HepG2 (cell line): ENCODE data around the gene IKZF4. TPM values are rescaled to one million over a fixed set of nuclear protein-coding genes. Genes with fewer than 3 reads are reported as not detected.

Source experiments
- HDAC2 ChIP-seq: sonication (generic); formaldehyde crosslinking; IDR thresholded peaks from 2 replicates; pipeline ENCODE4 v1.4.0; 2020; ENCODE audit warnings: missing genetic modification reagents
- HHEX ChIP-seq: IDR thresholded peaks from 2 replicates; pipeline ENCODE4 v1.6.1; 2016; ENCODE audit warnings: control low read depth
- MTF1 ChIP-seq: sonication (generic); formaldehyde crosslinking; IDR thresholded peaks from 2 replicates; pipeline ENCODE4 v1.5.0; 2020; ENCODE audit warnings: missing genetic modification reagents
- MXI1 ChIP-seq: IDR thresholded peaks from 3 replicates; pipeline ENCODE4 v1.6.1; 2012; ENCODE audit warnings: low read depth, low read length, inconsistent platforms, borderline replicate concordance
- NR2C2 ChIP-seq: sonication (generic); formaldehyde crosslinking; IDR thresholded peaks from 2 replicates; pipeline ENCODE4 v1.4.0; 2020; ENCODE audit warnings: missing genetic modification reagents, mild to moderate bottlenecking, moderate library complexity, borderline replicate concordance
- TBL1XR1 ChIP-seq: fragments of 150-350 bp; IDR thresholded peaks from 2 replicates; pipeline ENCODE4 v1.6.1; 2014; ENCODE audit warnings: borderline replicate concordance, low read length; ENCODE audit not compliant: partially characterized antibody
- TCF7 ChIP-seq: sonication (generic); IDR thresholded peaks from 2 replicates; pipeline ENCODE4 v1.6.1; 2016; ENCODE audit warnings: antibody characterized with exemption, low read depth
- TFDP2 ChIP-seq: sonication (generic); formaldehyde crosslinking; IDR thresholded peaks from 2 replicates; pipeline ENCODE4 v1.4.0; 2020; ENCODE audit warnings: missing genetic modification reagents
- THAP9 ChIP-seq: sonication (generic); formaldehyde crosslinking; IDR thresholded peaks from 2 replicates; pipeline ENCODE4; 2020; ENCODE audit warnings: missing genetic modification reagents, mild to moderate bottlenecking, borderline replicate concordance
- ZBTB43 ChIP-seq: sonication (generic); formaldehyde crosslinking; conservative IDR thresholded peaks from 2 replicates; pipeline ENCODE4 v1.4.0; 2020; ENCODE audit warnings: missing genetic modification reagents
- ZBTB8A ChIP-seq: sonication (generic); formaldehyde crosslinking; IDR thresholded peaks from 2 replicates; pipeline ENCODE4 v1.4.0; 2020; ENCODE audit warnings: mild to moderate bottlenecking, low read depth, missing genetic modification reagents, borderline replicate concordance
- ZNF547 ChIP-seq: sonication (generic); formaldehyde crosslinking; IDR thresholded peaks from 2 replicates; pipeline ENCODE4 v1.5.1; 2020; ENCODE audit warnings: mild to moderate bottlenecking, missing genetic modification reagents
- ZNF607 ChIP-seq: sonication (generic); formaldehyde crosslinking; IDR thresholded peaks from 2 replicates; pipeline ENCODE4 v1.5.1; 2020; ENCODE audit warnings: missing genetic modification reagents, mild to moderate bottlenecking, borderline replicate concordance
- polyA plus RNA-seq, 8 experiments: library from polyadenylated mRNA; depleted of rRNA in 3 of 8; stranded (reverse) in 7 of 8; unstranded in 1 of 8; fragments of >200 nt; fragmentation: Illumina TruSeq in 4 of 8; extraction: Trizol in 4 of 8; gene quantifications; 2 replicates each; pipeline versions ENCODE4 v1.2.1 to v1.2.3, GENCODE V29; 2011 to 2016; ENCODE audit warnings: low read depth in 4 of 8, missing spikeins in 1 of 8, mixed read lengths in 1 of 8; ENCODE audit not compliant: insufficient read depth in 1 of 8
- total RNA-seq, 5 experiments: library from RNA; depleted of rRNA; stranded (reverse); fragments of >200 nt; fragmentation: Illumina TruSeq; extraction: Trizol; gene quantifications; 2 replicates each; pipeline ENCODE4 v1.2.3, GENCODE V29; 2016; ENCODE audit warnings: low read depth in 1 of 5
- TF ChIP-seq, protein P1 (sequence below): sonication (generic); formaldehyde crosslinking; IDR thresholded peaks from 2 replicates; pipeline ENCODE4 v1.4.0; 2020; ENCODE audit warnings: mild to moderate bottlenecking, missing genetic modification reagents
- TF ChIP-seq, protein P2 (sequence below): sonication (generic); formaldehyde crosslinking; IDR thresholded peaks from 2 replicates; pipeline ENCODE4 v1.5.1; 2020; ENCODE audit warnings: mild to moderate bottlenecking, missing genetic modification reagents

Gene IKZF4
- total and polyA plus RNA-seq, 2 of the 13 experiments (the other 11 are each of a cell fraction or from before 2014, with no cell fraction given): 0.58 to 2.2 TPM

GRCh38 chr12:56079723-56080555 is 59.1 kb downstream of the IKZF4 start, which contains the start of gene ERBB3 (continued):
- TF ChIP-seq TBL1XR1: no peak
- peak; percentile 89 for TF ChIP-seq ZNF607 (CRISPR knock-in tag)
- TF ChIP-seq HDAC2 (CRISPR knock-in tag): peak; percentile 54; the same call in 1 of the 2 replicates
- TF ChIP-seq TFDP2: no peak
- no peak; the same call in 2 of the 3 replicates for TF ChIP-seq MXI1
- TF ChIP-seq ZBTB43 (CRISPR knock-in tag): peak; percentile 66; the same call in 1 of the 2 replicates
- TF ChIP-seq TCF7: no peak
- no peak for TF ChIP-seq HHEX (CRISPR knock-in tag)
- TF ChIP-seq ZBTB8A: no peak
- TF ChIP-seq NR2C2 (CRISPR knock-in tag): no peak; the same call in 1 of the 2 replicates
- TF ChIP-seq THAP9 (CRISPR knock-in tag): 0 out of 2 replicates have a peak, but pooled peaks have one; percentile 43
- TF ChIP-seq ZNF547: no peak; the same call in 1 of the 2 replicates
- TF ChIP-seq, protein P1, sequence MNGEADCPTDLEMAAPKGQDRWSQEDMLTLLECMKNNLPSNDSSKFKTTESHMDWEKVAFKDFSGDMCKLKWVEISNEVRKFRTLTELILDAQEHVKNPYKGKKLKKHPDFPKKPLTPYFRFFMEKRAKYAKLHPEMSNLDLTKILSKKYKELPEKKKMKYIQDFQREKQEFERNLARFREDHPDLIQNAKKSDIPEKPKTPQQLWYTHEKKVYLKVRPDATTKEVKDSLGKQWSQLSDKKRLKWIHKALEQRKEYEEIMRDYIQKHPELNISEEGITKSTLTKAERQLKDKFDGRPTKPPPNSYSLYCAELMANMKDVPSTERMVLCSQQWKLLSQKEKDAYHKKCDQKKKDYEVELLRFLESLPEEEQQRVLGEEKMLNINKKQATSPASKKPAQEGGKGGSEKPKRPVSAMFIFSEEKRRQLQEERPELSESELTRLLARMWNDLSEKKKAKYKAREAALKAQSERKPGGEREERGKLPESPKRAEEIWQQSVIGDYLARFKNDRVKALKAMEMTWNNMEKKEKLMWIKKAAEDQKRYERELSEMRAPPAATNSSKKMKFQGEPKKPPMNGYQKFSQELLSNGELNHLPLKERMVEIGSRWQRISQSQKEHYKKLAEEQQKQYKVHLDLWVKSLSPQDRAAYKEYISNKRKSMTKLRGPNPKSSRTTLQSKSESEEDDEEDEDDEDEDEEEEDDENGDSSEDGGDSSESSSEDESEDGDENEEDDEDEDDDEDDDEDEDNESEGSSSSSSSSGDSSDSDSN: peak; percentile 85
- TF ChIP-seq, protein P2, sequence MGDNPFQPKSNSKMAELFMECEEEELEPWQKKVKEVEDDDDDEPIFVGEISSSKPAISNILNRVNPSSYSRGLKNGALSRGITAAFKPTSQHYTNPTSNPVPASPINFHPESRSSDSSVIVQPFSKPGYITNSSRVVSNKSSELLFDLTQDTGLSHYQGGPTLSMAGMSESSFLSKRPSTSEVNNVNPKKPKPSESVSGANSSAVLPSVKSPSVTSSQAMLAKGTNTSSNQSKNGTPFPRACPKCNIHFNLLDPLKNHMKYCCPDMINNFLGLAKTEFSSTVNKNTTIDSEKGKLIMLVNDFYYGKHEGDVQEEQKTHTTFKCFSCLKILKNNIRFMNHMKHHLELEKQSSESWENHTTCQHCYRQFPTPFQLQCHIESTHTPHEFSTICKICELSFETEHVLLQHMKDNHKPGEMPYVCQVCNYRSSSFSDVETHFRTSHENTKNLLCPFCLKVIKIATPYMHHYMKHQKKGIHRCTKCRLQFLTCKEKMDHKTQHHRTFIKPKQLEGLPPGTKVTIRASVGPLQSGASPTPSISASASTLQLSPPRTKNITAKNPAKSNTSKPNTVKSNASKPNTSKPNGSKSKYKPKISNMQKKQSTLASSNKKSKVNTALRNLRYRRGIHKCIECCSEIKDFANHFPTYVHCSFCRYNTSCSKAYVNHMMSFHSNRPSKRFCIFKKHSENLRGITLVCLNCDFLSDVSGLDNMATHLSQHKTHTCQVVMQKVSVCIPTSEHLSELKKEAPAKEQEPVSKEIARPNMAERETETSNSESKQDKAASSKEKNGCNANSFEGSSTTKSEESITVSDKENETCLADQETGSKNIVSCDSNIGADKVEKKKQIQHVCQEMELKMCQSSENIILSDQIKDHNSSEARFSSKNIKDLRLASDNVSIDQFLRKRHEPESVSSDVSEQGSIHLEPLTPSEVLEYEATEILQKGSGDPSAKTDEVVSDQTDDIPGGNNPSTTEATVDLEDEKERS: peak; percentile 21; the same call in 1 of the 2 replicates
- TF ChIP-seq MTF1 (CRISPR knock-in tag): peak; percentile 33; the same call in 1 of the 2 replicates
